ENCODE measurements around the gene ENPP1.

The ENPP1 gene

DNA sequence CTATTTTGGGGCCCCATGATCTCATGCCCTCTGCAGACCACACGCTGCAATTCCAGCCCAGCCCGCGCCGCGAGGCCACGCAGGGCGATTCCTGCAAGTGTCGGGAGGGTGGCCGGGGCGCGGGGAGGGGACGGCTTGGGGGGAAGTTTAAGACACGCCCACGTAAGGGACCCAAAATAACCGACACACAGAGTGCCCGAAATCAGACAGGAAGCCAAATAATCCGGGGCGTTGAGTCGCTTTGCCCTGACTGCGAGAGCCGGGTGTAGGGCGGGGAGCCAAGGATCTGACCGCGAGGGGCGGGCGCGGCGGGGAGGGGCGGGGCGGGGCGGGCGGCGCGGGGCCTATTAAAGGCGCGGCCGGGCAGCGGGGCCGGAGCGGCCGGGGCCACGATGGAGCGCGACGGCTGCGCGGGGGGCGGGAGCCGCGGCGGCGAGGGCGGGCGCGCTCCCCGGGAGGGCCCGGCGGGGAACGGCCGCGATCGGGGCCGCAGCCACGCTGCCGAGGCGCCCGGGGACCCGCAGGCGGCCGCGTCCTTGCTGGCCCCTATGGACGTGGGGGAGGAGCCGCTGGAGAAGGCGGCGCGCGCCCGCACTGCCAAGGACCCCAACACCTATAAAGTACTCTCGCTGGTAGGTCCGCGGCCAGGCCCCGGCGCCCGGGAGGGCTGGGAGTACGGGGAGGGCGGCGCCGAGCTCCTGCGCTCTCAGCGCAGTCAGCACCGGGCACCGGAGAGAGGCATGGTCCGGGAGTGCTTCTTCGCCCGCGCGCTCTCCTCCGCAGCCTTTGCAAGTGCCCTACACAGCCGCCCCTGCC is at the start of gene ENPP1:
Gene ENPP1 (plus strand): TSS at position 377 of the 816 bp plus-strand sequence. CDS start 16 bp downstream, at position 393.
- H3K4me1 Mint-ChIP-seq, result peaks cover 20% of the 10 kb centered on the region
- H3K36me3 Mint-ChIP-seq, result no peaks in the 10 kb centered on the region
- H3K27ac Mint-ChIP-seq, result no peak within 1 kb of the TSS
- peaks cover 29% of the 10 kb centered on the region for H3K27me3 Mint-ChIP-seq
- no peaks in the 10 kb centered on the region for H3K9me3 Mint-ChIP-seq
- peak within 1 kb of the TSS; percentile 83 for H3K4me3 Mint-ChIP-seq

DNA sequence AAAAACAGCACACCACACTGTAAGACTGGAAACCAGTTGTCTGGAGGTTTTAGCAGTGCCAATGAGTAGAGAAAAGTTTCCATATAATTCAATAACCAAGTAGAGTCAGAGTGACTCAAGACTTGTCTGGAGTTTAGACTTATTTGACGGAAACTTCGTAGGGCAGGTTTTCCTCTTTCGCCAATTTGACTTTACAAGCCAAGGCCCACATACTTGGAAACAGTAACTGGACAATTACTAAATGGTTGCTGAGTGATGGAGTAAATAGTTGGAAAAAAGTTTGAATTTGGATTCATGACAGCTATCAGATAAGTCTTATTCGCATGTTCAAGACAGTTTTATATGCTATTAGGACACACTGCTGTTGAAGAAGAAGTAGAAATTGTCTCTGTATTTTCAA is 48.9 kb upstream of the ENPP1 start:
- Mint-ChIP-seq H3K9me3 (no peaks in the 10 kb centered on the region), H3K27me3 (peaks cover 7% of the 10 kb centered on the region), H3K4me3 (no peak overlapping the region), H3K36me3 (no peaks in the 10 kb centered on the region), H3K27ac (no peak overlapping the region), H3K4me1 (no peaks in the 10 kb centered on the region)

DNA sequence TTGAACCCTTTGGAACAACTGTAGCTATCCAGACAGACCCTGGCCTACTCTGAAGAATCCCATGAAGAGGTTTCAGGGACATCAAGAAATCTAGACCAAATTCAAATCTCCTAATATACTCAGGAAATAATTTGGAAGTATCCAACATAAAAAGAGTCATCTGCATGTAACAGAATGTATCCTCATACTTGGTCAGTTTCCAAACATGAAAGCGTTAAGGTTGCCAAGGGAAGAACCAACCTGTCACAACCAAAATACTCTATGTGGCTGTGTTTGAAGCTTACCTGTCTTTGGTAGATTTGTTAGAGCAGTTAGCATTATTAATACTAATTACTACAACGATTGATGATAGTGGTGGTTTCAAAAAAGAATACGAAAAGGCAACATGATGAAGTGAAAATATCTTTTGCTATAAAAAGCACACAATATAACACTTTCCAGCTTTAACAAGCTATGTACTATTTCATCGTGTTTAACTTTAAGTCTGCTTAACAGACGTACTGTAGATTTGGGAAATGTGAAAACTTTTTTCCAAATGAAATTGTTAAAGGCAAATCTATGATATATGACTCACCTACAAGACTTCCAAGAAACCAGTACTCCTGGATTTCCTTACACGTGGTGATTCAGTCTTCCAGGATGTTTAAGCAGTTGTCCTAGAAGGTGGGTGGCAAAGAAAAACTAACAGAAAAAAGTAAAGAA is 46.6 kb upstream of the ENPP1 start:
- H3K27me3 Mint-ChIP-seq, result peaks cover 9% of the 10 kb centered on the region
- no peaks in the 10 kb centered on the region for H3K36me3 Mint-ChIP-seq
- no peak overlapping the region for H3K4me3 Mint-ChIP-seq
- no peaks in the 10 kb centered on the region for H3K4me1 Mint-ChIP-seq
- no peaks in the 10 kb centered on the region for H3K9me3 Mint-ChIP-seq
- no peak overlapping the region for H3K27ac Mint-ChIP-seq

DNA sequence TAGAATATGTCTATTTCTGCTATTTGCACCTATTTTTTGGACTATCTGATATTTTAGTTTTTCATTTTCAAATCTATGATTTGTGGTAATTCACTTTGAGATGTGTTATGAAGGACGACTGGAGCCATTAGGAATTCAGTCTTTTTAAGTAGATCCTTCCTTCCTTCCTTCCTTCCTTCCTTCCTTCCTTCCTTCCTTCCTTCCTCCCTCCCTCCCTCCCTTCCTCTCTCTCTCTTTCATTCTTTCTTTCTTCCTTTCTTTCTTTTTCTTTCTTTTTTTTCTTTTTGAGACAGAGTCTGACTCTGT is 46.1 kb upstream of the ENPP1 start:
- H3K27me3 Mint-ChIP-seq, result peaks cover 8% of the 10 kb centered on the region
- no peak overlapping the region for H3K27ac Mint-ChIP-seq
- H3K4me3 Mint-ChIP-seq, result no peak overlapping the region
- no peaks in the 10 kb centered on the region for H3K4me1 Mint-ChIP-seq
- no peaks in the 10 kb centered on the region for H3K9me3 Mint-ChIP-seq
- no peaks in the 10 kb centered on the region for H3K36me3 Mint-ChIP-seq

DNA sequence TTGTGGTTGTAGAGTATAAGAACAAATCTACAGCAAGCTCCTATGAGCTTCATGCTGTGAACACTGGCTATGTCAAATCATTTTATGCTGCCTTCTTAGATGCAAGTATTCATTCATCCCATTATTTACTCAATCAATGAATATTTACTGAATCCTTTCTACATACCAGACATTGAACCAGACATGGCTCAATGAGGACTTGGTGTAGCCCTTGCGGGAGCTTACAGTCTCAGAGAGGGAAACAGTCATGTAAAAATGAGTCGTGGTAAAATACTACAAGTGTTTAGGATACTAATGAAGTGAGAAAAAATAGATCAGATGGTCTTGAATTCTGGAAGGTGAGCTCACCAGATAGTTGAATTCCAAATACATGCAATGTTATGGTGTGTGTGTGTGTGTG is 44.8 kb upstream of the ENPP1 start:
- Mint-ChIP-seq H3K27ac (no peak overlapping the region), H3K9me3 (no peaks in the 10 kb centered on the region)

DNA sequence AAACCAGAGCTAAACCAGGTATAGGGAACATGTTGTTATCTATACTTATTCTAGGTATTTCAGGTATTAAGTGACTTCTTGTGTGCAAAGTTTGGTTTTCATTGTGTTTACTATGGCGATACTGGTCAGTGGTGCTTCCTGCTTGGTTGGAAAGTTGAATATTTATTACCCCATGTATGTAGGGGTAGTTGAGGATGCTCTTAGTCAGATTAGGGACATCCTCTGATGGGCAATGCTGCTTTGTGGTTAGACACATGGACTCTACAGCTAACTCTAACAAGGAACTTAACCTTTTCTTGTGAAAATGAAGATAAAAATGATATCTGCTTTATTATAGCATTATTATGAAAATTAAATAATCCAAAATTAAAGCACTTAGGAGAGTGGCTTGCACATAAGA is 44.1 kb upstream of the ENPP1 start:
- Mint-ChIP-seq H3K36me3 (no peaks in the 10 kb centered on the region), H3K9me3 (no peaks in the 10 kb centered on the region), H3K27me3 (peaks cover 10% of the 10 kb centered on the region), H3K27ac (no peak overlapping the region), H3K4me1 (no peaks in the 10 kb centered on the region), H3K4me3 (no peak overlapping the region)

More for the DNA sequence above, 44.8 kb upstream of the ENPP1 start:
- Mint-ChIP-seq H3K4me1 (no peaks in the 10 kb centered on the region), H3K4me3 (no peak overlapping the region), H3K36me3 (no peaks in the 10 kb centered on the region), H3K27me3 (peaks cover 8% of the 10 kb centered on the region)

DNA sequence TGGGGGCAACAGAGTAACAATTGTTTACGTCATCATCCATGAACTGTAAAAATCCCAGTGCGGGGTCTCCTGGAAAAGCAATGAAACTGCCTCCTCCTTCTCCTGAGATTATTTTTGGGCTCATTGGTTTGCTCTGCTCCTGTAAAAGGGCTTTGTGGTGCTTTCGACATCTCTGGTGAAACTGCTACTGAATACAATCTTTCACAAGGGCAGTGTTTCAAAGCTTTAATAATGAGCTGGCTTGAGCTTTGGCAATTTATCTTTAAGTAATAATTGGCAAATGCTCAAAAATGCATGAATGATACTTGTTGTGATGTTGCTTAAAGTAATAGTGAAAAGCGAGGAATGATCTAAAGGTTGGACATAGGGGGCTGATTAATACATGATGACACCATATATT is 43.5 kb upstream of the ENPP1 start:
- Mint-ChIP-seq H3K9me3 (no peaks in the 10 kb centered on the region), H3K4me3 (no peak overlapping the region), H3K4me1 (no peaks in the 10 kb centered on the region), H3K27me3 (peaks cover 10% of the 10 kb centered on the region), H3K27ac (no peak overlapping the region), H3K36me3 (no peaks in the 10 kb centered on the region)

DNA sequence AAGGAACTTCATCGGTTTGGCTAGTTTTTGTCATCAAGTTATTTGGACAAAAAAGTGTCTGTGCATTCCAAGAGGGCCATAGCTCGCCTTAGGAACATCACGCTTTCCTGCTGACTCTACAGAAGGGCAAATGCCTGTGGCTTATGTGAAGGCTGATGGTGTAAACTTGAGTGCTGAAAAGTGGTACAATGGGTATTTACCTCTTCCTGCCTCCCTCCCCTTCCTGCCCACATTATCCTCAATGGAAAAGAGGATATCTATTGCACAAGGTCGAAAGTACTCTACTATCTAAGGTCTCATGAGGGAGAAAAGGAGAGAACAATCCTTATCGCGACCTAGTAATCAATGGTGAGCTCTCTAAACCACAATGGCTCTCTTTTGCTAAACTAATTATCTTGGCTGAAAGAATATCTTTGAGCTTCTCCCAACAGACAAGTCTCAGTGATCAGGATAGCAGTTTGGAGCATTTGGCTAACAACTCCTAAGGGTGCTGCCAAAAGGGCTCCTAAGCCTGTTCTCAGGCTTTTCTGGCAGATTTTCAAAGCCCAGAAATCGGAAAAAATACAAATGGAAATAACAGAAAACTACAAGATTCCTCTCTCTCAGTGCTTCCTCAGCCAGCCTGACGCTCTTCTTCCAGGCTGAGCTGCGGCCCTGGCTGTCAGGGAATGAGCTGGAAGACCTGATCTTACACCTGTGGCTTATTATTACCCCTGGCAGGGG is 42.6 kb upstream of the ENPP1 start:
- peaks cover 14% of the 10 kb centered on the region for H3K27me3 Mint-ChIP-seq
- no peaks in the 10 kb centered on the region for H3K36me3 Mint-ChIP-seq
- H3K4me1 Mint-ChIP-seq, result no peaks in the 10 kb centered on the region
- no peaks in the 10 kb centered on the region for H3K9me3 Mint-ChIP-seq
- no peak overlapping the region for H3K27ac Mint-ChIP-seq
- H3K4me3 Mint-ChIP-seq, result no peak overlapping the region

DNA sequence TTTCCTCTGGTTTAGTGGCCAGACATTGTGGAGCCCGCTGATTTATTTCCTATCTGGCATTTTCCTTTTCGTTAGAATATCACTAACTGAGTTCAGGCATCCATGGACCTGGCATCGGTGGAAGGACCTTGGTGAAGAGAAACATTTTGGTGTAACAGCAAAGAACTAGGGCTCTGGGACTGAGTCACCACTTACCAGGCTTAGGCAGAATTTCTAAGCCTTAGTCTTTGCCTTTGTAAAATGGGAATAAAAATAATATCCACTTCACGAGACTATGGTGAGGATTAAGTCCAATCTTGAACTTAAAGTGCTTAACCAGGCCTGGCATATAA is 42.0 kb upstream of the ENPP1 start:
- peaks cover 14% of the 10 kb centered on the region for H3K27me3 Mint-ChIP-seq
- H3K4me1 Mint-ChIP-seq, result no peaks in the 10 kb centered on the region
- H3K9me3 Mint-ChIP-seq, result no peaks in the 10 kb centered on the region
- no peak overlapping the region for H3K4me3 Mint-ChIP-seq
- no peaks in the 10 kb centered on the region for H3K36me3 Mint-ChIP-seq
- H3K27ac Mint-ChIP-seq, result no peak overlapping the region

DNA sequence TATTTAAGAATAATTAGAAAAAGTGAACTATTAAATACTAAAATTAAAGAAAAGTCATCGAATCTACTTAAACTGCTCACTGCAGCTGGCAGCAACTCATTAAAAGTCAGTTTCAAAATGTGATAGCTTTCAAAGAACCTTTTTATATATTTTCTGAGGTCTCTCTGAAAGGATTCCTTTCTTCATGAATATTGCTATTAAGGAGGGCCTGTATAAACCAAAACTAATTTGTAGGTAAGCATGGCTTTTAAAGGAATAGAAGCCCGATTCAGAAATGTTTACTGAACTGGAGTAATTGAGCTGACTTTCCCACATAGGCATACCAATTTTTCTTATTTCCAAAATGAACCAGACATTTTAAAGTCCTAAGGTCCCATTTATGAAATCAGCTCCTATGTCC is 41.2 kb upstream of the ENPP1 start:
- H3K27me3 Mint-ChIP-seq, result peaks cover 14% of the 10 kb centered on the region
- no peaks in the 10 kb centered on the region for H3K36me3 Mint-ChIP-seq
- H3K4me3 Mint-ChIP-seq, result no peak overlapping the region
- no peaks in the 10 kb centered on the region for H3K4me1 Mint-ChIP-seq
- no peaks in the 10 kb centered on the region for H3K9me3 Mint-ChIP-seq
- no peak overlapping the region for H3K27ac Mint-ChIP-seq

DNA sequence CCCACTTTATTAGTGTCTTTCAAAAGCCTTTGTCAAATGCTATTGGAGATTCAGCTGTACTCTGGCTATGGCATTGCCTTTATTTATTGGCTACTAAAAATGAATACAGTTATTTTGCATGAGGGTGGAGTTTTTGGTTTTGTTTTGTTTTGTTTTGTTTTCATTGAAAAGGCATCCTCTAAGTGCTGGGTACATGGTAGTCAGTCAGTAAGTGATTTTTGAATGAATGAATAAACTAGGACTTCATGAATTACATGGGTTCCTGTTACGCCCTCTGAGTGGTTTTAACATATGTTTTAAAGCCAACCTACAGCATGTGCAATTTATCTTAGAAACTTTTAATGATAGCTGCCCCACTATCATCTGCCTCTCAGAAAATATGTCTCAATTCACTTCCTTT is 38.9 kb upstream of the ENPP1 start:
- no peaks in the 10 kb centered on the region for H3K9me3 Mint-ChIP-seq
- H3K36me3 Mint-ChIP-seq, result no peaks in the 10 kb centered on the region
- H3K4me3 Mint-ChIP-seq, result no peak overlapping the region
- H3K27me3 Mint-ChIP-seq, result peaks cover 13% of the 10 kb centered on the region
- no peak overlapping the region for H3K27ac Mint-ChIP-seq
- no peaks in the 10 kb centered on the region for H3K4me1 Mint-ChIP-seq

DNA sequence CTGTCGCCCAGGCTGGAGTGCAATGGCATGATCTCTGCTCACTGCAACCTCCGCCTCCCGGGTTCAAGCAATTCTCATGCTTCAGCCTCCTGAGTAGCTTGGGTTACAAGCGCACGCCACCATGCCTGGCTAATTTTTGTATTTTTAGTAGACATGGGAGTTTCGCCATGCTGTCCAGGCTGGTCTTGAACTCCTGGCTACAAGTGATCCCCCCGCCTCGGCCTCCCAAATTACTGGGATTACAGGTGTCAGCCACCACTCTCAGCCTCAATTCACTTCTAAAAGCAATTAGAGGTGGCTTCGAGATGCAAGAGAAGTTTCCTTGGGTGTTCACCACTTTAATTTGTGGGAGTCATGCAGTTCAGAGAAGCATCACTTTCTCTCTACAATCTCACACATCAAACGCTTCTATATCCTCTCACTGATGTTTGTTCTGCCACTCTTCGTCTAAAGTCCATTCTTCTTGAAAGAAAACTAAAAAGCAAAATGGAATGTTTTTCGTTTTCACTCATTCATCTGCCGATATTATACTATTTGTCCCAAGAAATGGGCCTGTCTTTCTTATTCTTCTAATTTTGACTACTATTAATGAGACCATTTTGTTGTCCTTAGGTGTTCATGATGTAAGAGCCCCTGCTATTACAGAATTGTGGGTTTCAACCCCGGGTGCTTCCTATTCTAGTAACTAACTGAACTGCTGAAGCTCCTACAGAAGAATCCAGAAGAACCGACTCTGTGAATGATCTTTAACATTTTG is 38.3 kb upstream of the ENPP1 start:
- Mint-ChIP-seq H3K27ac (no peak overlapping the region), H3K4me1 (no peaks in the 10 kb centered on the region), H3K9me3 (no peaks in the 10 kb centered on the region), H3K4me3 (no peak overlapping the region), H3K27me3 (peaks cover 13% of the 10 kb centered on the region), H3K36me3 (no peaks in the 10 kb centered on the region)

DNA sequence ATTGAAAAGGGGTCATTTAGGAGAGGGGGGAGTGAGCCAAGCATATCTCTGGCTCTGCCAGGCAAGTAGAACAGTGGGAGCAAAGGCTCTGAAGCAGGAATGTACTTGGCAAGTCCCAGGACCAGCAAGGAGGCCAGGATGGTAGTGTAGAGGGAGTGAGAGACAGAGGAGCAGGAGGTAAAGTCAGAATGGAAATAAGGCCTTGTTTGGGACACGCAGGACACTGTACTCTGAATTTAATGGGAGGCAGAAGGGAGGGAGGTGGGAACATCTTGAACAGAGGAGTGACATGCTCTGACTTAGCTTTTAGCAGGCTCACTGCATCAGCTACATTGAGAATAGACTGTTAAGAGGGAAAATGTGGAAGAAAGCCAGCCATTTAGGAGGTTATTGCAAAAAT is 37.0 kb upstream of the ENPP1 start:
- no peaks in the 10 kb centered on the region for H3K9me3 Mint-ChIP-seq
- H3K27me3 Mint-ChIP-seq, result peaks cover 11% of the 10 kb centered on the region
- H3K27ac Mint-ChIP-seq, result no peak overlapping the region
- no peaks in the 10 kb centered on the region for H3K4me1 Mint-ChIP-seq
- H3K36me3 Mint-ChIP-seq, result no peaks in the 10 kb centered on the region
- no peak overlapping the region for H3K4me3 Mint-ChIP-seq

DNA sequence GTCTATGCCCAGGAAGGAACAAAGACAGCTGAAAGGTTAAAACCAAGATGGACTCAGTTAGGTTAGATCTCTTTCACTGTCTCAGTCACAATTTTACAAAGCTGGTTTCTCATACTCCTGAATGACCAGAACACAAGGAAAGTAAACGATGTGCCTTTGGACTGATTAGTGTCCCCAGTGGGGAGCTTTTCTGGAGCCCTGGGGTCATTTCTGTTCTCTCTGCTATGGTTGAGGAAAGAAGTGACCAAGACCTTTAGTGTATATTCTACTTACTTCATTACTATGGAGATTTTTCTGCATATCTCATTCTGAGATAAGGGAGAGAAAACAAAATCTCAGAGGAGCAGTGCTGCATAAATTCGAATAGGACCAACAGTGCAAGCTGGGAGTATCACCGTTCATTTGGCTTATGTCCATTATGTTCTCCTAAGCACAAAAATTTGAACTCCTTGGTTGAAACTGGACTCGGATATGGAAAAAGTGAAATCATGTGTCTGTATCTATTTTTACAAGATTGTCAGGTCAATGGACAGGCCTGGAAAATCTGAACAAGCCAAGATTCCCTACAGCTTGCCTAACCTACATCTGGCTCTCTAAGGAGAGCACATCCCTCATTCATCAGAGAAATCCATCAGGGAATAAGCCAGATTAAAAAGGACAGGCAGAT is 34.4 kb upstream of the ENPP1 start:
- Mint-ChIP-seq H3K4me3 (no peak overlapping the region), H3K27ac (no peak overlapping the region), H3K4me1 (no peaks in the 10 kb centered on the region), H3K27me3 (peaks cover 9% of the 10 kb centered on the region), H3K36me3 (no peaks in the 10 kb centered on the region), H3K9me3 (no peaks in the 10 kb centered on the region)

DNA sequence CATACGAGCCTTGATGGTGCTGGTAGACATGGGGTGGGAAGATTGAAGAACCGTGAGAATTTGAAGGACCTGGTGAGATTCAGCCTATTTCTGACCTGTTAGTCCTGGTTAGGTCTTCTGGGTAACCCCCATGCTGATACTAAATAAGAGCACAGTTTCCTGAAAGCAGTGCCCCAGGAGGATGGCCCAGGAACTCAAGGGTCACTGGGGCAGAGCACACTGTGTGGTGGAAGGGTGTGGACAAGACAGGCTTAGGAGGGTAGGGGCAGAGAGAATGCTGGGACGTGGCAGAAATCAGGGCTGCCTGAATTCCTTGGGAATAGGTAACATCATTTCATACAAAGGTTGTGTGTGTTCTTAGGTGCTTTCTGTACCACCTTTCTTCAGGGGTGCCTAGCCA is 31.9 kb upstream of the ENPP1 start:
- Mint-ChIP-seq H3K27ac (no peak overlapping the region), H3K4me3 (no peak overlapping the region), H3K27me3 (peaks cover 7% of the 10 kb centered on the region), H3K36me3 (no peaks in the 10 kb centered on the region), H3K4me1 (no peaks in the 10 kb centered on the region), H3K9me3 (no peaks in the 10 kb centered on the region)

All from activated naive CD4-positive, alpha-beta T cell treated with anti-CD3 and anti-CD28 coated beads, Interleukin-2, amount 50 U/mL, for 24 hours (primary cell).